SK-N-MC (cell line): ENCODE measurements around the gene MEIS3.

ENCODE experiments used
- EZH2 ChIP-seq: fragments of 200-600 bp; sonication (generic); IDR thresholded peaks from one replicate; pipeline ENCODE4 v1.6.1; 2017; ENCODE audit warnings: antibody characterized with exemption
- POLR2AphosphoS5 ChIP-seq: IDR thresholded peaks from 2 replicates; pipeline ENCODE4 v1.6.1; 2012; ENCODE audit warnings: mild to moderate bottlenecking, low read depth, low read length, borderline replicate concordance

DNA sequence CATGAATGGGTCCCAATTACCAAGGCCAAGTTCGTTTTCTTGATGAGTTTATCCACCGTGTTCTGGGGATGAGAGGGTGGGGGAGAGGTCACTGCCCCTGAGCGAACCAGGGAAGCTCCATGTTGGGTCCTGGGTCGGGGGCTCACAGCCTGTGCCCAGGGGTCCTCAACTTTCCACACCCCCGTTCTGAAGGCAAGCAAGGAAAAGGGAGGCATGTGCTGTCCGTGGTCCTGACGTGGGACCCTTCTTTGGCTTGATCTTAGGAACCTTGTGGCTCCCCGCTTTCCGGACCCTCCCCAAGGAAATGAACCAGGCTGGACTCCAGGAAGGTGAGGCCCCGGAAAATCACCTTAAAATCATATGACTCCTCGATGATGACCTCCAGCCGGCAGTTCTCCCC is 18.2 kb upstream of the MEIS3 start:
- TF ChIP-seq EZH2 (no peak), POLR2AphosphoS5 (no peak)
